DMS 273 (cell line): ENCODE results near the gene HDAC7.

Experiments
- DNase-seq: peaks from one replicate; lab custom pipeline; 2025; ENCODE audit not compliant: unreplicated experiment; lab: John Stamatoyannopoulos, UW

HDAC7 gene

DNA sequence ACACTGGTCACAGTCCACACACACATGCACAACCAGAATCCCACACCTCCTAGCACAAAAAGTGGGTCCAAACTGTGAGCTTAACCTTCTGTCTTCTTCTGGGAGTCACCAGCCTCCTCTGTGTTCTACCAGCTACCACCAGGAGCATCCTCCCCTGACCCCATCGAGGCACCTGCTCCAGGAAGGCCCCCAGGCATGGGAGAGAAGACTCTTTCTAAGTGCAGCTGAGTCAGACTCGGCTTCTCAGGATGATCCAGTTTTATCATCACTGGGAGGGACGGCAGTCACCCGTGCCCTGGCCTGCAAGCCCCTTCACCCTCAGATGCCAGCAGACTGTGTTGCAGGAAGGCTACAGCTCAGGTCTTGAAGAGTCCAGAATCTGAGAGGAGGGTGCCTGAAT lies 86.6 kb downstream of the HDAC7 start:
- DNase-seq: no peak
